ENCODE data around the gene DLGAP1. TPM values are rescaled to one million over a fixed set of nuclear protein-coding genes. Genes with fewer than 3 reads are reported as not detected.

Gene DLGAP1
- polyA plus RNA-seq, 1 donor from 2014 or later = 4.5 TPM

- Histone ChIP-seq H3F3A (ENCODE audit: insufficient read depth, low read length, poor library complexity, severe bottlenecking) (no peaks in the 10 kb centered on the region), H3K36me3 (ENCODE audit: insufficient read depth, low read length) (no peaks in the 10 kb centered on the region), H3K9me2 (ENCODE audit: insufficient read depth, low read length) (no peaks in the 10 kb centered on the region), H3K79me2 (replicated peaks; ENCODE audit: insufficient read depth, low read length) (no peaks in the 10 kb centered on the region), H3K9ac (ENCODE audit: low read length) (no peak overlapping the region), H3K27me3 (ENCODE audit: insufficient read depth, low read depth, low read length) (no peaks in the 10 kb centered on the region), H4K20me1 (ENCODE audit: insufficient read depth) (no peaks in the 10 kb centered on the region), H3K4me2 (ENCODE audit: low read length) (no peak overlapping the region), H2AFZ (ENCODE audit: low read depth, low read length) (no peak overlapping the region), H3K4me3 (ENCODE audit: low read length) (no peak overlapping the region), H3K27ac (ENCODE audit: low read length) (no peak overlapping the region), H3K9me3 (ENCODE audit: low read length) (no peaks in the 10 kb centered on the region)
- TF ChIP-seq REST (IDR thresholded peaks at IDR 0.05; ENCODE audit: borderline replicate concordance) (no peak), EP300 (conservative IDR thresholded peaks at IDR 0.05; ENCODE audit: poor library complexity, severe bottlenecking) (no peak), EZH2 (IDR thresholded peaks at IDR 0.05; ENCODE audit: borderline replicate concordance, insufficient read depth, low read length, poor library complexity, severe bottlenecking) (no peak), MXI1 (conservative IDR thresholded peaks at IDR 0.05; ENCODE audit: poor library complexity, severe bottlenecking) (no peak), CTCF (IDR thresholded peaks at IDR 0.05; ENCODE audit: poor library complexity, severe bottlenecking) (no peak), POLR2AphosphoS5 (IDR thresholded peaks at IDR 0.05) (no peak), TAF1 (IDR thresholded peaks at IDR 0.05; ENCODE audit: low read depth) (no peak), SMC3 (conservative IDR thresholded peaks at IDR 0.05; ENCODE audit: poor library complexity) (no peak), RAD21 (conservative IDR thresholded peaks at IDR 0.05) (no peak)
These were observed 37.4 kb downstream of the DLGAP1 start for GRCh38 chr18:4417714-4418113.

- Histone ChIP-seq H3K4me2 (ENCODE audit: low read length) (no peak overlapping the region), H3K9ac (ENCODE audit: low read length) (no peak overlapping the region), H3K36me3 (ENCODE audit: insufficient read depth, low read length) (no peaks in the 10 kb centered on the region), H3K27me3 (ENCODE audit: insufficient read depth, low read depth, low read length) (no peaks in the 10 kb centered on the region), H3K4me3 (ENCODE audit: low read length) (no peak overlapping the region), H3K9me3 (ENCODE audit: low read length) (no peaks in the 10 kb centered on the region), H3K79me2 (replicated peaks; ENCODE audit: insufficient read depth, low read length) (no peaks in the 10 kb centered on the region), H2AFZ (ENCODE audit: low read depth, low read length) (no peak overlapping the region), H3K9me2 (ENCODE audit: insufficient read depth, low read length) (no peaks in the 10 kb centered on the region), H3K27ac (ENCODE audit: low read length) (no peak overlapping the region), H3F3A (ENCODE audit: insufficient read depth, low read length, poor library complexity, severe bottlenecking) (no peaks in the 10 kb centered on the region), H4K20me1 (ENCODE audit: insufficient read depth) (no peaks in the 10 kb centered on the region)
- TF ChIP-seq RAD21 (conservative IDR thresholded peaks at IDR 0.05) = no peak
- TF ChIP-seq MXI1 (conservative IDR thresholded peaks at IDR 0.05; ENCODE audit: poor library complexity, severe bottlenecking) = no peak
- TF ChIP-seq POLR2AphosphoS5 (IDR thresholded peaks at IDR 0.05) = no peak
- TF ChIP-seq SMC3 (conservative IDR thresholded peaks at IDR 0.05; ENCODE audit: poor library complexity) = no peak
- TF ChIP-seq REST (IDR thresholded peaks at IDR 0.05; ENCODE audit: borderline replicate concordance) = no peak
- no peak for TF ChIP-seq TAF1 (IDR thresholded peaks at IDR 0.05; ENCODE audit: low read depth)
- TF ChIP-seq EP300 (conservative IDR thresholded peaks at IDR 0.05; ENCODE audit: poor library complexity, severe bottlenecking) = no peak
- TF ChIP-seq CTCF (IDR thresholded peaks at IDR 0.05; ENCODE audit: poor library complexity, severe bottlenecking) = no peak
- TF ChIP-seq EZH2 (IDR thresholded peaks at IDR 0.05; ENCODE audit: borderline replicate concordance, insufficient read depth, low read length, poor library complexity, severe bottlenecking) = no peak
These were observed 38.1 kb downstream of the DLGAP1 start for GRCh38 chr18:4416976-4417375.

Measured in neural cell (in vitro differentiated cells).